T-cell (primary cell): ENCODE data around the gene DND1. TPM values are rescaled to one million over a fixed set of nuclear protein-coding genes. Genes with fewer than 3 reads are reported as not detected.

ENCODE experiments used
- ATAC-seq, 4 experiments: fragments of 200-7000 bp in 3 of 4; fragments of 150-1000 bp in 1 of 4; cut with Tn5 transposase; replicated peaks in 1 of 4; 1 replicate in 3 of 4; 2 replicates in 1 of 4; pipeline ENCODE4 v1.10.0; 2021; ENCODE audit warnings: moderate library complexity in 3 of 4, mild to moderate bottlenecking in 2 of 4, moderate number of reproducible peaks in 1 of 4
- CTCF ChIA-PET, 2 donors: fragments of 300-600 bp; sonication (Branson Sonifier 250); formaldehyde crosslinking; loops; one replicate each; lab custom pipeline; 2022; ENCODE audit warnings: antibody characterized with exemption in 2 of 2; lab: Charles Lee
- POLR2A ChIA-PET, 2 donors: fragments of 300-600 bp; sonication (Branson Sonifier 250); formaldehyde crosslinking; loops; one replicate each; lab custom pipeline; 2022; ENCODE audit warnings: antibody characterized with exemption in 2 of 2; lab: Charles Lee
- DNase-seq, 35 experiments: peaks; one replicate each; pipeline versions ENCODE4 v3.0.0 to v3.0.0-alpha.2; 2013 to 2023
- H3K27ac ChIP-seq: one replicate; pipeline ENCODE4 v1.5.1; 2013; ENCODE audit warnings: low read length
- H3K27me3 ChIP-seq, 2 experiments: replicated peaks in 1 of 2; 1 replicate in 1 of 2; 2 replicates in 1 of 2; pipeline versions ENCODE4 v1.6.1 to v1.7.0; 2013; ENCODE audit warnings: low read length in 1 of 2, mixed read lengths in 1 of 2; ENCODE audit not compliant: control insufficient read depth in 2 of 2, insufficient read depth in 2 of 2; ENCODE audit errors: extremely low read depth in 1 of 2
- H3K36me3 ChIP-seq, 2 donors: 1 replicate in 1 of 2; 2 replicates in 1 of 2; pipeline versions ENCODE4 v1.6.1 to v1.7.0; 2013; ENCODE audit warnings: low read length in 1 of 2; ENCODE audit not compliant: control insufficient read depth in 2 of 2, insufficient read depth in 1 of 2; ENCODE audit errors: extremely low read depth in 1 of 2
- H3K4me1 ChIP-seq, 2 experiments: 1 replicate in 1 of 2; 2 replicates in 1 of 2; pipeline versions ENCODE4 v1.6.1 to v1.7.0; 2013; ENCODE audit warnings: low read length in 2 of 2, mixed read lengths in 1 of 2; ENCODE audit not compliant: insufficient read depth in 2 of 2, control insufficient read depth in 1 of 2; ENCODE audit errors: extremely low read depth in 1 of 2
- H3K4me3 ChIP-seq, 2 donors: 1 replicate in 1 of 2; 2 replicates in 1 of 2; pipeline versions ENCODE4 v1.5.1 to v1.7.0; 2013; ENCODE audit warnings: mild to moderate bottlenecking in 2 of 2, low read length in 1 of 2, moderate library complexity in 1 of 2; ENCODE audit not compliant: control insufficient read depth in 1 of 2; ENCODE audit errors: extremely low read depth in 1 of 2
- H3K9me3 ChIP-seq: 2 replicates; pipeline ENCODE4 v1.7.0; 2013
- H3K27ac Mint-ChIP-seq, 2 donors: one replicate each; pipeline ENCODE4 v1.8.0; 2020 to 2021; ENCODE audit warnings: mild to moderate bottlenecking in 2 of 2, mixed read lengths in 2 of 2
- H3K27me3 Mint-ChIP-seq, 2 donors: one replicate each; pipeline ENCODE4 v1.8.0; 2021 to 2022; ENCODE audit warnings: mixed read lengths in 2 of 2
- H3K36me3 Mint-ChIP-seq: one replicate; pipeline ENCODE4 v1.8.0; 2021; ENCODE audit warnings: mixed read lengths
- H3K4me1 Mint-ChIP-seq, 3 donors: one replicate each; pipeline ENCODE4 v1.8.0; 2020 to 2022; ENCODE audit warnings: mixed read lengths in 3 of 3, mild to moderate bottlenecking in 1 of 3
- H3K4me3 Mint-ChIP-seq, 3 donors: one replicate each; pipeline ENCODE4 v1.8.0; 2020 to 2022; ENCODE audit warnings: mild to moderate bottlenecking in 3 of 3, mixed read lengths in 3 of 3, moderate library complexity in 3 of 3
- H3K9me3 Mint-ChIP-seq, 3 donors: one replicate each; pipeline ENCODE4 v1.8.0; 2020 to 2022; ENCODE audit warnings: mixed read lengths in 3 of 3
- WGBS: methylation state at CpG from one replicate; pipeline ENCODE4 v1.1.5; 2013; ENCODE audit warnings: missing lambda C conversion rate; ENCODE audit not compliant: insufficient coverage; 5-methylcytosine and 5-hydroxymethylcytosine counted together
- total RNA-seq, 35 experiments: library from RNA in 6 of 35; stranded (reverse) in 6 of 35; fragments of 120-200 nt in 1 of 35; gene quantifications; one replicate each; pipeline versions ENCODE4 v1.2.1 to v1.2.4 and lab custom pipeline; 2013 to 2026

Gene DND1
- total RNA-seq, 5 donors from 2014 or later (not counting 1 experiment from before 2014, with no cell fraction given) = 3.0 to 6.4 (median 5.5) TPM

DNA sequence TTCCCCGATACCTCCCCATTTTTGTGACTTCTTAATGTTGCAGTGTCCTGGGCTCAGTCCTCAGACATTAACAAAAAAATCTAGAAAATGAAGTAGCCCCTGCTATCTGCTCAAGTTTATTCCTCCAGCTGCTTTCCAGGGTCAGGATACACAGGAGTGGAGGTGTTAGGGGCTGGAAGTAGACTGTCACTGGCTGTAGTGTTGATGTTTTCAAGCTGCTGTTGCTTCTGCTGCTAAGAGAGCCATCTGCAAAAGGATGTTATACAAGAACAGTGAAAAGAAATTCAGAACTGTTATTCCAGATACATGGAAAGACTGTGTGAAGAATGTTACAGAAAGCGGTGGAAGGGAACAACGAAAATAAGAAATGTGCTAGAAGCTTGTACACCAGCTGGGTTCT, 51.1 kb downstream of the DND1 start:
- ChIA-PET POLR2A (interaction anchor here in 1 of 2 donors (1.0 kb wide), 1 partner anchor 57 kb away, joined by 4 read pairs; no protein-coding TSS in a partner anchor), CTCF (interaction anchor here in 1 of 2 donors (0.6 kb wide), 1 partner anchor 234 kb away, joined by 3 read pairs; no protein-coding TSS in a partner anchor)
- Histone ChIP-seq H3K27ac (no peak overlapping the region), H3K4me3 (no peak overlapping the region), H3K36me3 (no peaks in the 10 kb centered on the region), H3K4me1 (no peaks in the 10 kb centered on the region), H3K9me3 (no peaks in the 10 kb centered on the region), H3K27me3 (peaks cover 0 to 5% of the 10 kb centered on the region in 2 experiments)
- Mint-ChIP-seq H3K27me3 (peaks cover 3 to 14% of the 10 kb centered on the region in 2 donors), H3K4me1 (no peaks in the 10 kb centered on the region), H3K9me3 (no peaks in the 10 kb centered on the region), H3K36me3 (no peaks in the 10 kb centered on the region), H3K4me3 (no peak overlapping the region), H3K27ac (no peak overlapping the region)
- 92% methylated on average over 2 of the region's 3 CpGs for WGBS
- DNase-seq = no peak
- ATAC-seq = no peak

Other genes starting within 250 kb of the DND1 start
- 10 to 100 TPM; 10.6 to 23.6 (median 20.4) TPM for gene EIF4EBP3, start 125.9 kb downstream of the DND1 start, total RNA-seq
- gene SRA1, start 116.1 kb downstream of the DND1 start, total RNA-seq = 10 to 100 TPM; 26.8 to 30.5 (median 28.4) TPM
- 10 to 100 TPM; 53.9 to 70.5 (median 64.1) TPM for gene APBB3, start 109.0 kb downstream of the DND1 start, total RNA-seq
- 10 to 100 TPM; 47.7 to 75.2 (median 72.4) TPM for gene SLC35A4, start 108.7 kb downstream of the DND1 start, total RNA-seq
- gene CD14, start 40.4 kb downstream of the DND1 start, total RNA-seq = 1 to 10 TPM in 4 of 5 donors, under 1 TPM in 1; 0.70 to 1.8 (median 1.3) TPM
- gene TMCO6, start 34.1 kb downstream of the DND1 start, total RNA-seq = 10 to 100 TPM; 24.9 to 56.8 (median 52.2) TPM
- gene NDUFA2, start 25.9 kb downstream of the DND1 start, total RNA-seq = 10 to 100 TPM; 36.6 to 48.8 (median 45.4) TPM
- 100 to 1,000 TPM; 139 to 166 (median 152) TPM for gene IK, start 25.7 kb downstream of the DND1 start, total RNA-seq
- 10 to 100 TPM; 36.6 to 50.9 (median 42.9) TPM for gene WDR55, start 8.7 kb downstream of the DND1 start, total RNA-seq
- gene HARS1, start 17.8 kb upstream of the DND1 start, total RNA-seq = 10 to 100 TPM; 55.8 to 71.1 (median 70.0) TPM
- gene HARS2, start 17.9 kb upstream of the DND1 start, total RNA-seq = 10 to 100 TPM; 30.7 to 58.5 (median 52.7) TPM
- 10 to 100 TPM; 39.9 to 59.5 (median 58.0) TPM for gene ZMAT2, start 26.9 kb upstream of the DND1 start, total RNA-seq
- not detected for gene PCDHA1, start 112.6 kb upstream of the DND1 start, total RNA-seq
- not detected for gene PCDHA2, start 121.3 kb upstream of the DND1 start, total RNA-seq
- gene PCDHA3, start 127.5 kb upstream of the DND1 start, total RNA-seq = not detected
- gene PCDHA4, start 133.5 kb upstream of the DND1 start, total RNA-seq = not detected
- not detected for gene PCDHA5, start 148.0 kb upstream of the DND1 start, total RNA-seq
- gene PCDHA6, start 154.4 kb upstream of the DND1 start, total RNA-seq = not detected
- not detected for gene PCDHA7, start 160.7 kb upstream of the DND1 start, total RNA-seq
- not detected for gene PCDHA8, start 167.6 kb upstream of the DND1 start, total RNA-seq
- gene PCDHA9, start 174.8 kb upstream of the DND1 start, total RNA-seq = not detected
- under 1 TPM in 1 of 5 donors, not detected in 4; 0.07 TPM for gene PCDHA10, start 182.3 kb upstream of the DND1 start, total RNA-seq
- gene PCDHA11, start 195.4 kb upstream of the DND1 start, total RNA-seq = not detected
- not detected for gene PCDHA12, start 201.7 kb upstream of the DND1 start, total RNA-seq
- not detected for gene PCDHA13, start 208.5 kb upstream of the DND1 start, total RNA-seq